HG03520 (cell line): ENCODE measurements around the gene IGSF8.
A peak's percentile ranks its signal among the peaks of the same experiment; 100 is the strongest.

Experiments
- ATAC-seq: cut with Tn5 transposase; IDR thresholded peaks from one replicate; pipeline ENCODE4 v1.9.1; 2021; ENCODE audit warnings: mild to moderate bottlenecking, moderate library complexity; ENCODE audit not compliant: unreplicated experiment

Gene IGSF8

GRCh38 chr1:160097911-160098851 lies at the start of gene IGSF8:
TSS of gene IGSF8 (minus strand) at chr1:160098619. CDS start at chr1:160098472, 147 bp downstream.
- ATAC-seq, result peak; percentile 32

GRCh38 chr1:160148121-160148520 lies 49.7 kb upstream of the IGSF8 start:
- no peak for ATAC-seq

GRCh38 chr1:160146107-160146506 lies 47.7 kb upstream of the IGSF8 start:
- no peak for ATAC-seq

- no peak for ATAC-seq
Measured at GRCh38 chr1:160144921-160145320, 46.5 kb upstream of the IGSF8 start.

GRCh38 chr1:160143695-160144094 lies 45.3 kb upstream of the IGSF8 start:
- ATAC-seq, result no peak

- no peak for ATAC-seq
Measured at GRCh38 chr1:160139840-160140239, 41.4 kb upstream of the IGSF8 start.

GRCh38 chr1:160137216-160137862 lies 38.9 kb upstream of the IGSF8 start:
- no peak for ATAC-seq

GRCh38 chr1:160136926-160137200 lies 38.4 kb upstream of the IGSF8 start:
- ATAC-seq, result no peak

GRCh38 chr1:160136121-160136925 lies 37.9 kb upstream of the IGSF8 start:
- ATAC-seq, result no peak

GRCh38 chr1:160134791-160135572 lies 36.6 kb upstream of the IGSF8 start:
- no peak for ATAC-seq

GRCh38 chr1:160133990-160134770 lies 35.8 kb upstream of the IGSF8 start:
- no peak for ATAC-seq

- ATAC-seq, result no peak
Measured at GRCh38 chr1:160131803-160132565, 33.6 kb upstream of the IGSF8 start.

- no peak for ATAC-seq
Measured at GRCh38 chr1:160130939-160131338, 32.5 kb upstream of the IGSF8 start.

- no peak for ATAC-seq
Measured at GRCh38 chr1:160130486-160130885, 32.1 kb upstream of the IGSF8 start.

GRCh38 chr1:160129966-160130365 lies 31.5 kb upstream of the IGSF8 start:
- no peak for ATAC-seq

GRCh38 chr1:160129558-160129957 lies 31.1 kb upstream of the IGSF8 start:
- no peak for ATAC-seq

GRCh38 chr1:160129046-160129445 lies 30.6 kb upstream of the IGSF8 start:
- ATAC-seq, result no peak

- no peak for ATAC-seq
Measured at GRCh38 chr1:160128636-160129035, 30.2 kb upstream of the IGSF8 start.

GRCh38 chr1:160127865-160128523 lies 29.6 kb upstream of the IGSF8 start:
- ATAC-seq, result no peak
